Common myeloid progenitor, CD34-positive (primary cell): ENCODE data around the gene GNAL.
"Not testable (repeated sequence)": the region's sequence is repeated elsewhere in the genome, so short reads cannot be mapped to it uniquely, and the experiment has no call there.

Source experiments
- CTCF ChIA-PET: fragments of 350-600 bp; sonication (Branson Sonifier 250); formaldehyde crosslinking; loops from one replicate; lab custom pipeline; 2021; ENCODE audit warnings: antibody characterized with exemption; lab: Charles Lee
- POLR2A ChIA-PET: fragments of 350-600 bp; sonication (Branson Sonifier 250); formaldehyde crosslinking; loops from one replicate; lab custom pipeline; 2021; ENCODE audit warnings: antibody characterized with exemption; lab: Charles Lee
- DNase-seq, 3 donors: peaks; one replicate each; pipeline versions ENCODE4 v3.0.0 to v3.0.0-alpha.2; 2013
- H3K27ac ChIP-seq, 2 experiments: 1 replicate in 1 of 2; 2 replicates in 1 of 2; pipeline ENCODE4 v1.7.0; 2013; ENCODE audit warnings: inconsistent platforms in 2 of 2, low read length in 2 of 2, mild to moderate bottlenecking in 2 of 2, low read depth in 1 of 2, moderate library complexity in 1 of 2; ENCODE audit not compliant: severe bottlenecking in 2 of 2, insufficient read depth in 1 of 2, poor library complexity in 1 of 2
- H3K27me3 ChIP-seq, 5 experiments: replicated peaks in 2 of 5; 1 replicate in 3 of 5; 2 replicates in 2 of 5; pipeline versions ENCODE4 v1.6.1 to v1.7.0; 2013; ENCODE audit warnings: low read length in 4 of 5, mild to moderate bottlenecking in 2 of 5, moderate library complexity in 2 of 5, inconsistent platforms in 1 of 5; ENCODE audit not compliant: insufficient read depth in 5 of 5, control insufficient read depth in 4 of 5
- H3K36me3 ChIP-seq, 4 experiments: 1 replicate in 2 of 4; 2 replicates in 2 of 4; pipeline versions ENCODE4 v1.6.1 to v1.7.0; 2013; ENCODE audit warnings: low read length in 3 of 4, control low read depth in 1 of 4, mild to moderate bottlenecking in 1 of 4; ENCODE audit not compliant: control insufficient read depth in 4 of 4, insufficient read depth in 4 of 4
- H3K4me1 ChIP-seq, 4 experiments: 1 replicate in 3 of 4; 2 replicates in 1 of 4; pipeline versions ENCODE4 v1.6.1 to v1.7.1; 2013; ENCODE audit warnings: low read length in 3 of 4, mild to moderate bottlenecking in 3 of 4, control low read depth in 1 of 4, inconsistent platforms in 1 of 4, moderate library complexity in 1 of 4; ENCODE audit not compliant: control insufficient read depth in 4 of 4, insufficient read depth in 4 of 4; ENCODE audit errors: control extremely low read depth in 1 of 4
- H3K4me3 ChIP-seq, 7 experiments: 1 replicate in 4 of 7; 2 replicates in 3 of 7; pipeline versions ENCODE4 v1.5.1 to v1.7.0; 2013; ENCODE audit warnings: mild to moderate bottlenecking in 7 of 7, low read length in 6 of 7, moderate library complexity in 6 of 7, inconsistent platforms in 2 of 7, low read depth in 2 of 7, control low read depth in 1 of 7; ENCODE audit not compliant: insufficient read depth in 4 of 7, control insufficient read depth in 1 of 7; ENCODE audit errors: extremely low read depth in 1 of 7
- H3K9me3 ChIP-seq, 5 experiments: 1 replicate in 4 of 5; 2 replicates in 1 of 5; pipeline versions ENCODE4 v1.6.1 to v1.7.1; 2013; ENCODE audit warnings: low read length in 4 of 5, mild to moderate bottlenecking in 2 of 5, inconsistent platforms in 1 of 5, low read depth in 1 of 5, moderate library complexity in 1 of 5; ENCODE audit not compliant: control insufficient read depth in 4 of 5, insufficient read depth in 2 of 5; ENCODE audit errors: control extremely low read depth in 1 of 5
- WGBS: methylation state at CpG from one replicate; pipeline ENCODE4 v1.1.5; 2013; ENCODE audit not compliant: insufficient coverage; 5-methylcytosine and 5-hydroxymethylcytosine counted together

Gene GNAL

DNA sequence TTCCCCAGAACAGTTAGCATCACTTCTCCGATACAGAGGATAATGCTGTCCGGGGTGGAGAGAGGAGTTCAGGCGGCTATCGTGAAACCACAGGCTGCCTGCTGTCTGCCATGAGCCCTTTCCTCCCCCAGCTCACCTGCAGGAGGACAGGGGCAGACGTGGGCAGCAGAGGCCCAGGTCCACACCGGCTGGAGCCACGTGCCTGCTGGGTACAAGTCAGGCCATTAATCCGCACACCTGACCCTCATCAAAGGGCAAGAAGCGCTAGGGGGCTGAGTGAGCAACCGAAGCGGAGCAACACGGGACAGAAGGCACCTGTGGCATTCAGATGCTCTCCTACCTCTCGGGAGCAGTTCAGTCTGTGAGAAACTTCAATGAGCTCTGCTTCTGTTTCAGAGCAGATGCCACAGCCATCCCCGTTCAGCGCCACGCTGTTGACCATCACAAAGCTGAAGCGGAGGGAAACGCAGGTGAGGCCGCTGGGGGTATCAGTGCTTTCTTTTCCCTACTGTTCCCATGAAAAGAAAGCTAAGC lies 197.6 kb downstream of the GNAL start:
- Histone ChIP-seq H3K4me3 (no peak overlapping the region), H3K36me3 (peaks cover 17 to 50% (median 30%) of the 10 kb centered on the region in 4 experiments), H3K9me3 (no peaks in the 10 kb centered on the region), H3K4me1 (peaks cover 2 to 7% (median 6%) of the 10 kb centered on the region in 4 experiments), H3K27me3 (no peaks in the 10 kb centered on the region), H3K27ac (no peak overlapping the region)
- no peak for DNase-seq
- 97% methylated on average over 14 of the region's 19 CpGs for WGBS
- CTCF ChIA-PET = interaction anchor here (1.0 kb wide), 1 partner anchor 12 kb away, joined by 3 read pairs; no protein-coding TSS in a partner anchor
- POLR2A ChIA-PET = no interaction called here

DNA sequence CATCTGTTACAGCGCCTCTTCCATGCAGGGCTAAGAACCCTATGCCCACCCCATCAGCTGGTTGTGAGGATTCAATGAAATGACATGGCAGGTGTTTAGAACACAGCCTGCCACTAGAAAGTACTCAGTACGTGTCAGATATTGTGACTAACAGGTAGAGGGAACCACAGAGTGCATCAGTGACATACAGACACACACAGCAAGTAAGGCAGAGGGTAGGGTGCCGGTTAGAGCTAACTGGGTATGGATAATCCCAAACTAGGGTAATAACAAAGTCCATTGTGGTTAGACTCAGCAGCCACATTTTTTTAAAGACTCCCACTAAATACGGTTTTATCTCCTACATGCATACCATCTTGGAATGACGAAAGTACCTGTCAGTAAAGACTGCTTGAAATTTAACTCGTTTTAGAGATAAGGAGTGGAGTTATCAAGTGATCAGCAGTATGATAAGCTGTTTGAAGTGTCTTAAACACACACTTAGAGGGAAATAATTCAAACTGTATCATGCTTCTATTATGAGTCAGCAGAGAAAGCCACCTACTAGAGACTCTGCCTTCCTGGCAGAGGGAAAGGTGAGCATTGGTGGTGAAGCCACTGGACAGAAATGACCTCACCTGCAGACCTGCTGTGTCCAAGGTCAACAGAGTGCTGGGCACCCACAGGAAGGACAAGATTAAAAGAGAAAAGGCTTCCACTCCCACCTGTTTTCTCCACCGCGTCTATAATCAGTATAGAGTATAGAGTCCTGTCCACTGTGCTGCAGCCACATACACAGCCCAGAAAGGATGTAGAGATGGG lies 198.5 kb downstream of the GNAL start:
- Histone ChIP-seq H3K4me3 (no peak overlapping the region), H3K27me3 (no peaks in the 10 kb centered on the region), H3K27ac (no peak overlapping the region), H3K9me3 (no peaks in the 10 kb centered on the region), H3K36me3 (peaks cover 18 to 56% (median 30%) of the 10 kb centered on the region in 4 experiments), H3K4me1 (peaks cover 0 to 7% (median 6%) of the 10 kb centered on the region in 4 experiments)
- DNase-seq = no peak
- 100% methylated on average over 3 of the region's 8 CpGs for WGBS
- ChIA-PET CTCF (interaction anchor here (1.0 to 1.1 kb wide), 3 partner anchors 13 to 50 kb away, joined by 3 to 4 read pairs (median 3); no protein-coding TSS in a partner anchor), POLR2A (no interaction called here)

DNA sequence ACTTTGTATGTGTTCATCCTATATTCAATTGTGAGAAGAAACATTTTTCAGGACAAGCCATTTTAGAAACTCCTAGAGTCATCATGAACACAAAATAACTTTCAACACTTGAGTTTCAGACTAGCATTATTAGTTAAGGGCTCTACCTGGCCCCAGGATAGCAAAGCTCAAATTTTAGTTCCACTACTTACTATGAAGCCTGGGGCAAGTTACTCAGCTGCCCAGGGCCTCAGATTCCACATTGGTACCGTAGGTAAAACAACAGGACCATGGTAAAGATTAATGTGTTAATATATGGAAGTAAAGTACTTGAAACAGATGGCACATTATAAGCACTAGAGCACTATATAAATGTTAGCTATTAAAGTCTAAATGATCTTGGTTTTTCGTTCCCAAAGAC lies 199.7 kb downstream of the GNAL start:
- H3K4me3 ChIP-seq = no peak overlapping the region
- no peaks in the 10 kb centered on the region for H3K27me3 ChIP-seq
- DNase-seq = no peak
- WGBS = no CpG with 5 or more reads among the region's 2 CpGs
- peaks cover 0 to 2% (median under 1%) of the 10 kb centered on the region in 4 experiments for H3K4me1 ChIP-seq
- CTCF ChIA-PET = interaction anchor here (0.7 to 1.1 kb wide), 2 partner anchors 49 to 95 kb away, joined by 3 read pairs; no protein-coding TSS in a partner anchor
- H3K27ac ChIP-seq = no peak overlapping the region
- H3K36me3 ChIP-seq = peaks cover 18 to 56% (median 31%) of the 10 kb centered on the region in 4 experiments
- no peaks in the 10 kb centered on the region for H3K9me3 ChIP-seq
- POLR2A ChIA-PET = interaction anchor here (0.8 kb wide), 1 partner anchor 59 kb away, joined by 3 read pairs; no protein-coding TSS in a partner anchor

- peaks cover 18 to 53% (median 28%) of the 10 kb centered on the region in 4 experiments for H3K36me3 ChIP-seq
- ChIA-PET CTCF (interaction anchor here (0.7 kb wide), 1 partner anchor 95 kb away, joined by 3 read pairs; no protein-coding TSS in a partner anchor), POLR2A (interaction anchor here (0.8 kb wide), 1 partner anchor 58 kb away, joined by 3 read pairs; no protein-coding TSS in a partner anchor)
- WGBS = 100% methylated on average over 5 of the region's 5 CpGs
- H3K4me1 ChIP-seq = peaks cover 0 to 7% (median 4%) of the 10 kb centered on the region in 4 experiments
- no peak overlapping the region for H3K27ac ChIP-seq
- no peak for DNase-seq
- no peak overlapping the region for H3K4me3 ChIP-seq
- no peaks in the 10 kb centered on the region for H3K27me3 ChIP-seq
- H3K9me3 ChIP-seq = no peaks in the 10 kb centered on the region
Measured at GRCh38 chr18:11889284-11889683, 200.2 kb downstream of the GNAL start.

GRCh38 chr18:11891737-11892136 lies 202.7 kb downstream of the GNAL start:
- Histone ChIP-seq H3K27me3 (no peaks in the 10 kb centered on the region), H3K4me1 (peaks cover 0 to 8% (median 4%) of the 10 kb centered on the region in 4 experiments), H3K36me3 (peaks cover 6 to 44% (median 19%) of the 10 kb centered on the region in 4 experiments), H3K27ac (no peak overlapping the region), H3K4me3 (no peak overlapping the region), H3K9me3 (no peaks in the 10 kb centered on the region)
- 90% methylated on average over 8 of the region's 9 CpGs for WGBS
- CTCF ChIA-PET = no interaction called here
- POLR2A ChIA-PET = no interaction called here
- no peak for DNase-seq

GRCh38 chr18:11892438-11892837 lies 203.4 kb downstream of the GNAL start:
- CTCF ChIA-PET = interaction anchor here (0.8 kb wide), 1 partner anchor 10 kb away, joined by 3 read pairs; no protein-coding TSS in a partner anchor
- H3K27me3 ChIP-seq, H3K9me3 ChIP-seq, H3K4me3 ChIP-seq, POLR2A ChIA-PET, DNase-seq, H3K4me1 ChIP-seq, H3K27ac ChIP-seq: not testable (repeated sequence)
- WGBS = 84% methylated on average over 2 of the region's 7 CpGs
- H3K36me3 ChIP-seq = peaks cover 7 to 42% (median 18%) of the 10 kb centered on the region in 4 experiments
